ENCODE data around the gene ZNF580. TPM values are rescaled to one million over a fixed set of nuclear protein-coding genes. Genes with fewer than 3 reads are reported as not detected.

ZNF580 gene
- total RNA-seq, 1 experiment from 2014 or later: 22.8 TPM

DNA sequence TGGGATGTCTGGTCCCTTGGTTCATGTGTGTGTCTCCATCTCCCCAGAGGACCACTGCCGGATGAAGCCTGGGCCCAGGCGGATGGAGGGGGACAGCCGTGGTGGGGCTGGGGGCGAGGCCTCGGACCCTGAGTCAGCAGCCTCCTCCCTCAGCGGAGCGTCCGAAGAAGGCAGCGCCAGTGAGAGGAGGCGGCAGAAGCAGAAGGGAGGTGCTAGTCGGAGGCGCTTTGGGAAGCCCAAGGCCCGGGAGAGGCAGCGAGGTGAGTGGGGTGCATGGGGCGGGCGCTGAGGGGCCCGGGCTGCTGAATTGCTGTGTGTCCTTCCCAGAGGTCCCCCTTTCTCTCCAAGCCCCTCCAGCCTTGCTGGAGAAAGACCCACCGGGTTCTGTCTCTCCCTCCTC lies 10.4 kb downstream of the ZNF580 start:
- no peak overlapping the region for H3K4ac ChIP-seq (ENCODE audit: low read depth, low read length)
- H3K9ac ChIP-seq (ENCODE audit: extremely low read depth, insufficient read length, low read length): no peak overlapping the region
- H3K9me3 Mint-ChIP-seq: peaks cover 0 to 3% of the 10 kb centered on the region in 2 experiments; a peak in 3 of 5 replicates
- H3T11ph ChIP-seq (ENCODE audit: low read length): no peak overlapping the region
- H3K23me2 ChIP-seq (ENCODE audit: insufficient read length, low read depth, low read length, poor library complexity, severe bottlenecking): peaks cover 29% of the 10 kb centered on the region
- H3K4me2 ChIP-seq (ENCODE audit: insufficient read depth, insufficient read length, low read length): no peak overlapping the region
- no peaks in the 10 kb centered on the region for H3K79me1 ChIP-seq (ENCODE audit: insufficient read depth, low read depth, low read length, poor library complexity, severe bottlenecking)
- no peak overlapping the region for H3K56ac ChIP-seq (ENCODE audit: insufficient read length, low read depth, low read length)
- WGBS (ENCODE audit: extremely low coverage, insufficient read length, low lambda C conversion rate): no CpG with 5 or more reads among the region's 18 CpGs
- H3K36me3 Mint-ChIP-seq (ENCODE audit: insufficient read depth in 1 of 3, low read depth in 3 of 3): peaks cover 6 to 46% (median 38%) of the 10 kb centered on the region in 3 experiments; a peak in 6 of 7 replicates
- H4K8ac ChIP-seq (replicated peaks; ENCODE audit: insufficient read length, low read depth, low read length): no peak overlapping the region
- no peak overlapping the region for H3K14ac ChIP-seq (ENCODE audit: insufficient read depth, low read length)
- TF ChIP-seq, protein P1, sequence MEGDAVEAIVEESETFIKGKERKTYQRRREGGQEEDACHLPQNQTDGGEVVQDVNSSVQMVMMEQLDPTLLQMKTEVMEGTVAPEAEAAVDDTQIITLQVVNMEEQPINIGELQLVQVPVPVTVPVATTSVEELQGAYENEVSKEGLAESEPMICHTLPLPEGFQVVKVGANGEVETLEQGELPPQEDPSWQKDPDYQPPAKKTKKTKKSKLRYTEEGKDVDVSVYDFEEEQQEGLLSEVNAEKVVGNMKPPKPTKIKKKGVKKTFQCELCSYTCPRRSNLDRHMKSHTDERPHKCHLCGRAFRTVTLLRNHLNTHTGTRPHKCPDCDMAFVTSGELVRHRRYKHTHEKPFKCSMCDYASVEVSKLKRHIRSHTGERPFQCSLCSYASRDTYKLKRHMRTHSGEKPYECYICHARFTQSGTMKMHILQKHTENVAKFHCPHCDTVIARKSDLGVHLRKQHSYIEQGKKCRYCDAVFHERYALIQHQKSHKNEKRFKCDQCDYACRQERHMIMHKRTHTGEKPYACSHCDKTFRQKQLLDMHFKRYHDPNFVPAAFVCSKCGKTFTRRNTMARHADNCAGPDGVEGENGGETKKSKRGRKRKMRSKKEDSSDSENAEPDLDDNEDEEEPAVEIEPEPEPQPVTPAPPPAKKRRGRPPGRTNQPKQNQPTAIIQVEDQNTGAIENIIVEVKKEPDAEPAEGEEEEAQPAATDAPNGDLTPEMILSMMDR (conservative IDR thresholded peaks at IDR 0.05): no peak
- no peak overlapping the region for H3K27ac ChIP-seq (ENCODE audit: insufficient read length, low read depth, low read length)
- no peak overlapping the region for H3K18ac ChIP-seq (ENCODE audit: insufficient read length, low read depth, low read length)
- no peak overlapping the region for H2BK12ac ChIP-seq (ENCODE audit: insufficient read length, low read depth, low read length)
- peaks cover 19 to 22% of the 10 kb centered on the region in 2 experiments for H3K4me1 Mint-ChIP-seq
- H2BK20ac ChIP-seq (ENCODE audit: low read depth, low read length, poor library complexity, severe bottlenecking): no peak overlapping the region
- no peak overlapping the region for H2AK5ac ChIP-seq (ENCODE audit: insufficient read length, low read length)
- no peak overlapping the region for H2BK15ac ChIP-seq (ENCODE audit: low read depth, low read length)
- H3K4me1 ChIP-seq (ENCODE audit: insufficient read depth, low read length): no peaks in the 10 kb centered on the region
- H3K27me3 Mint-ChIP-seq (ENCODE audit: low read depth): no peaks in the 10 kb centered on the region; the same call in 1 of the 2 replicates
- H2AFZ ChIP-seq (ENCODE audit: low read length): no peak overlapping the region
- H4K91ac ChIP-seq (ENCODE audit: insufficient read length, low read depth, low read length): no peak overlapping the region
- 0 out of 5 replicates have a peak overlapping the region, but pooled peaks of 1 of the 2 experiments have one; percentile 60 for H3K4me3 Mint-ChIP-seq
- peaks cover 7% of the 10 kb centered on the region; the same call in 1 of the 2 replicates for H3K79me2 ChIP-seq (ENCODE audit: insufficient read depth, low read length)
- no peak overlapping the region for H4K5ac ChIP-seq (ENCODE audit: insufficient read length, low read depth, low read length)
- no peak overlapping the region for H2BK120ac ChIP-seq (ENCODE audit: low read depth, low read length, poor library complexity, severe bottlenecking)
- no peaks in the 10 kb centered on the region for H3K27me3 ChIP-seq (ENCODE audit: insufficient read depth, low read length)
- peak overlapping the region in 2 of 3 experiments; percentile 75 to 88; a peak in 3 of 7 replicates for H3K27ac Mint-ChIP-seq
- H3K9me3 ChIP-seq (ENCODE audit: control insufficient read depth, low read depth, low read length): no peaks in the 10 kb centered on the region
- peaks cover 5% of the 10 kb centered on the region for H4K20me1 ChIP-seq (ENCODE audit: control insufficient read depth, insufficient read depth, insufficient read length)
- no peak overlapping the region for H3K23ac ChIP-seq (ENCODE audit: insufficient read length, low read depth, low read length)
- DNase-seq: no peak
- H2BK5ac ChIP-seq (ENCODE audit: insufficient read length, low read length): no peak overlapping the region
